ENCODE measurements around the gene KBTBD7.
A peak's percentile ranks its signal among the peaks of the same experiment; 100 is the strongest.

The KBTBD7 gene

GRCh38 chr13:41193919-41194824 is at the start of gene KBTBD7:
TSS of gene KBTBD7 (minus strand) at chr13:41194569. CDS start at chr13:41194257, 312 bp downstream.
- peak; percentile 95 for DNase-seq (ENCODE audit: low spot score)

GRCh38 chr13:41241626-41242025 is 47.3 kb upstream of the KBTBD7 start:
- no peak for DNase-seq (ENCODE audit: low spot score)

DNA sequence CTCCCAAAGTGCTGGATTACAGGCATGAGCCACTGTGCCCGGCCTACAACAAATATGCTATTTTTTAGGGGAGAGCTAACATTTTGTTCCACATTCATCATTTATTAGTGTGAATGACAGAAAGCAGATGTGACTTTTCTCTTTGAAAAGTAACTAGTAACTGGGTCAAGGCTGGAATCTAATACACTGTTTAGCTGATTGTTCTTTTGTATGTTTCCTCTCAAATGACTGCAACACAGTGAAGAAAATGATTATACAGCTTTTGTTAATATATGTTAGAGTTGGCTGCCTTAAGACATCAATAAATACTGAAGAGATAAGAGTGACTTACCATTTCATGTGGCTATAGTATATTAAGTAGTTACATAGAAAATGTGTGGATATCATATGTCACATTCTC is 42.0 kb upstream of the KBTBD7 start:
- DNase-seq (ENCODE audit: low spot score) = no peak

DNA sequence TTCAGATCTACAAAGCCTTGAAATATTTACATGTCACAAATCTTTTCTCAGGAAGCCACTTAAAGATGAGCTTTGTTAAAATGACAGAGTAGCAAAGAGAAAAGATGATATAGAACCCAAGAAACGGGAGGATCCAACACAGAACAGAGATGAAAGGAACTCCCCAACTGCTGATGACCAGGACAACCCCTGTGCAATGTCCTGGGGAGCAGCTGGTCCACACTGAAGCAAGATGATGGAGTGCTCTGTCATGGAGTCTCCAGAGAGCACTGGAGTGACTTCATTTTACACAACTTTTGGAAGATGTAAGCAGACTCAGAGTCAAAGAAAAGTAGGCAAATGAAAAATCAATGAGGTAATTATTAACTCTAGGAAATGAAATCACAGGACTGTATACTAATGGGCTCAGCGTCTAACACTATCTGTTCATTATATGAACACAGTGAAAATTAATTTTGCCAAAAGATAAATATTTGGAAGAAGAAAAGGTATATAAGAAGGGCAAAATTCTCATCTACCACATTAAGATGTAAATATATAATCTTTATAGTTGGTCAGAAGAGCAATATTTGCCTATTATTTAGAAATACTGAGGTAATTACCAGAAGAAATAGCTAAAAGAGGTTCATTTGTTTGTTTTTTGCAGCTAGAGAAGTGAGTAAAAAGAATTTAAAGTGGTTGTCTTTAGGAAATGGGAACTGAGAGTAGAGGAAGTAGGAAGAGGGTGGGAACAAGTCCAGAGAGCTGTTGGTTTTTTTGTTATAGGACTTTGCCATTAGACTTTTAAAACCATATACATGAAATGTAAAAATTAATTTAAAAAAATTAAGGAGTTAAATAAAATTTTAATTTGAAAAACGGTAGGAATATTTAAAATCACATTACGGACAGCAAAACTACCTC is 38.5 kb upstream of the KBTBD7 start:
- no peak for DNase-seq (ENCODE audit: low spot score)

GRCh38 chr13:41231786-41232185 is 37.4 kb upstream of the KBTBD7 start:
- no peak for DNase-seq (ENCODE audit: low spot score)

GRCh38 chr13:41231025-41231677 is 36.8 kb upstream of the KBTBD7 start:
- DNase-seq (ENCODE audit: low spot score) = no peak

DNA sequence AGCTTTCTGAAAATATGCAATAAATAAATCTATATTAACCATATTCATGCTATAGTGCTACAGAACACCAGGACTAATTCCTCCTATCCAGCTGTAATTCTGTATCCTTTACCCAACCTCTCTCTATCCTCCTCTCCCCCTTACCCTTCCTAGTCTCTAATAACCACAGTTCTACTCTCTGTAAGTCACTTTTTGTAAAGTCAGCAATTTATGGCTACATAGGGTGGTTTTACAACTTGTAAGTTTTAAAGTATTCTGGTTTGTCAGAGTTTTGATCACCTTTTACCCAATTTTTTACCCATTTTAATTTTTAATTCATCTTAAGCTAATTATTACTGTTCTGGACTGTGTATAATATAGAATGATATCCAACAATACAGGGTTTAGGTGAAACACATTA is 35.0 kb upstream of the KBTBD7 start:
- DNase-seq (ENCODE audit: low spot score) = no peak

- DNase-seq (ENCODE audit: low spot score) = no peak
Observed at GRCh38 chr13:41224113-41225110, 30.0 kb upstream of the KBTBD7 start.

DNA sequence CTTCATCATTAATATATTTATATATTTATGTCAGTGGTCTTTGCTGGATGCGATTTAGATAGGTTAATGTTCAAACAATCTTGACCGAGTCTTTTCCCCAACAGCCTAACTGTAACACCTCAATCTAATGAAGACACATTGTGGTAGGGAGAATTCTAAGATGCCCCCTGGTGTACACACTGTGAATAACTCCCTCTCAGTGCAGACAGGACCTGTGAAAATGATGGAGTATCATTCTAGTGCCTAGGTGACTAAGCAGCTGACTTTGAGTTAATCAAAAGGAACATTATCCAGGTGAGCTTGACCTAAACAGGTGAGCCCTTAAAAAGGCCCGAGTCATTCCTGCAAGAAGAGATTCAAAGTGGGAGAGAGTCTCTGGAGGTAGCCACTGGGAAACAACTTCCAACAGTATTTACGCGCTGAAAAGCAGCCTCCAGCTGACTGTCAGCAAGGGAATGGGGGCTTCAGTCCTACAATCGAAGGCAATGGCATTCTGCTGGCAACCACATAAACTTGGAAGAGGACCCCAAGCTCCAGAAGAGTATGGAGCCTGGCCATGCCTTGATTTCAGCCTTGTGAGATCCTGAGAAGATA is 28.0 kb upstream of the KBTBD7 start:
- peak; percentile 62 for DNase-seq (ENCODE audit: low spot score)

GRCh38 chr13:41220401-41220800 is 26.0 kb upstream of the KBTBD7 start:
- DNase-seq (ENCODE audit: low spot score) = no peak

DNA sequence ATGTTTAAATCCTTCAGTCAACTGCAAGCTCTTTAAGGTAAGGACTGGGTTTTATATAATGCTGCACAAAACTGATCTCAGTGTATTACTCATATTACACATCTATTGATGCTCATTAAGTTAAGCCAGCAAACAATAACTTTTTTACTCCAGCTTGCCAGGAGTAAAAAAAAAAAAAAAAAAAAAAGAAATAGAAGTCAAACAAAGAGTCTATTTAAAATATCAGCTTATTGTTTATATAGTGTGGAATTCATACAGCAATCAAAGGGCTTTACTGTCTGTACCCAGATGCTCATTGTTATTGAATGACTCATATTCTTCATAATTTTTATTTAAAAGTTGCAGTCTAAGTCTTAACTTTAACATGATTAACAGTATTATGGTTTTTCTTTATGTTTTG is 21.8 kb upstream of the KBTBD7 start:
- DNase-seq (ENCODE audit: low spot score) = no peak

GRCh38 chr13:41213919-41214318 is 19.6 kb upstream of the KBTBD7 start:
- DNase-seq (ENCODE audit: low spot score) = no peak

DNA sequence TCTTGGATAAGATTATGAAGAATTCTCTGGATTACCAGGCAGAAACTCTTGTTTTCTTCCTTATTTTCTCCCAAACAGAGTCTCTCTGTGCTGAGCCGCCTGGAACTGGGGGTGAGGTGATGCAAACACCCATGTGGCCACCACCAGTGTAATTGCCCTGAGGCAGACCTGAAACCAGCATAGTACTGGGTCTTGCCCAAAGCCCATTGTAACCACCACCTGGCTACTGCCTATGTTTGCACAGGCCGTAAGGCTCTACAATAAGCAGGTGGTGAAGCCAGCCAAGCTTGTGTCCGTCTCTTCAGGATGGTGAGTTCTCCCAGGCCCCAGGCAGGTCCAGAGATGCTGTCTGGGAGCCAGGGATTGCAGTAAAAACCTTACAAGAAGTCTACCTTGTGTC is 18.9 kb upstream of the KBTBD7 start:
- DNase-seq (ENCODE audit: low spot score) = no peak

GRCh38 chr13:41212881-41213280 is 18.5 kb upstream of the KBTBD7 start:
- no peak for DNase-seq (ENCODE audit: low spot score)

DNA sequence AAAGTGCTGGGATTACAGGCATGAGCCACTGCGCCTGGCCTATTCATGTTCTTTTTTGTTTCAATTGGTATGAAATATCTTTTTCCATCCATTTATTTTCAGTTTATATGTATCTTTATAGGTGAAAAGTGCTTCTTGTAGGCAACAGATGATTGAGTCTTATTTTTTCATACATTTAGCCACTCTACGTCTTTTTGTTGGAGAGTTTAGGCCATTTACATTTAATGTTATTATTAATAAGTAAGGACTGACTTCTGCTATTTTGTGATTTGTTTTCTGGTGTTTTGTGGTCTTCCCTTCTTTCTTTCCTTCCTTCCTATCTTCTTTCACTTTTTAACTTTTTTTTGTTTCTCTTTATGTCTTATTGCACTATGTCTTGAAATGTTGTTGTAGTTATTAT is 16.7 kb upstream of the KBTBD7 start:
- no peak for DNase-seq (ENCODE audit: low spot score)

DNA sequence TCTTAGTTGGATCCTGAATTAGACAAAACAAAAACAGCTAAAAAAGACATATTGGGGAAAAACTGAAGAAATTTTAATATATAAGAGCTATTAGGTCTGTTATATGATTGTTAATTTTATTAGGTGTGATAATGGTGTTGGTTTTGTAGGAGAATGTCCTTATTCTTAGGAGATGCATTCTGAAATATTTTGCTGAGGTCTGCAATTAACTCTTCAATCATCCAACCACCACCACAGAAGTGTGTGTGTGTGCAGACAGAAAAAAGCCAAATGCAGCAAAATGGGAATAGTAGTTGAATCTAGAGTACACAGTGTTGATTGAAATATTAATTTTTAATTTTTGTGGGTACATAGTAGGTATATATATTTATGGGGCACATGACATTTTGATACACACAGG is 12.1 kb upstream of the KBTBD7 start:
- DNase-seq (ENCODE audit: low spot score) = no peak

DNA sequence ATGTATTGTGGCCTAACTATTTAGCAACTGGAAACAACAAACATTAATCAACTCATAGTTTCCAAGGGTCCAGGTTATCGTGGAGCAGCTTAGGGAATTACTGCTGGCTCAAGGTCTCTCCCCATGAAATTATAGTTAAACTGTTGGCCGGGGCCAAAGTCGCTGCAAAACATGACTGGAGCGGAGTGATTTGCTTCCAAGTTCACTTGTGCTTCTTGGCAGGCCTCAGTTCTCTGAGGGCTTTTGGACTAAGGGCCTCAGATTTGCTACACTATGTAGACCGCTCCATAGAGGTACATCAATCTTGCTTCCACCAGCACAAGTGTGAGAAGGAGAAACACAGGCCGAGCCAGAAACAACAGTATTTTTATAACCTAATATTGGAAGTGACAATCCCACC is 9.4 kb upstream of the KBTBD7 start:
- no peak for DNase-seq (ENCODE audit: low spot score)

DNA sequence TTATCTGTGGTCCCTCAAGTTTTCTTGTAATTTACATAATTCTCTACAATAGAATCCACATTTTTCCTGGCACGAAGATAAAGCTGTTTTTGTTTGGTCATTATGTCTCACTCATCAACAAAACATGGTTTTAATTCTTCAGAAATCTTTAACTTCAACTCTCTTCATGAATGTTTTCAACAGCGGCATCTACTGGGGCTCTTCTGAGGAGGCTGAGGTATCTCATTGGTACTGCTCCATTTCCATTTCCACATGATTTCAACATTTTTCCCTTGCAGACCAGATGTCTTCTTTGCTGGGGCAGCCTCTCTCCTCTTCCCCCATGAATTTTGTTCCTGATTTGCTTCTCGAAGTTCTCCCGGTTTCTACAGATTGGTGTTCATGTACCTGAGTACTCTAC is 5.8 kb upstream of the KBTBD7 start:
- DNase-seq (ENCODE audit: low spot score) = no peak

GRCh38 chr13:41199526-41199925 is 5.2 kb upstream of the KBTBD7 start:
- DNase-seq (ENCODE audit: low spot score) = no peak

DNA sequence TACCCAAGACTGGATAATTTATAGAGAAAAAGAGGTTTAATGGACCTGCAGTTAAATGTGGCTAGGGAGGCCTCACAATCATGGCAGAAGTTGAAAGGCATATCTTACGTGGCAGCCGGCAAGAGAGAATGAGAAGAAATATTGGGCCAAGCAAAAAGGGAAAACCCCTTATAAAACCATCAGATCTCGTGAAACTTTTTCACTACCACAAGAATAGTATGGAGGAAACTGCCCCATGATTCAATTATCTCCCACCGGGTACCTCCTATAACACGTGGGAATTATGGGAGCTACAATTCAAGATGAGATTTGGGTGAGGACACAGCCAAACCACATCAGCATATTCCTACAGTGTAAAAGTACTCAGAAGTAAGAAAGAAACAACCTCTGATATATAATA is 4.7 kb upstream of the KBTBD7 start:
- DNase-seq (ENCODE audit: low spot score) = peak; percentile 15

GRCh38 chr13:41196620-41197019 is 2.3 kb upstream of the KBTBD7 start:
- DNase-seq (ENCODE audit: low spot score) = no peak
